NCI-H128 (cell line): ENCODE results near the gene ZNF740.

ENCODE experiments used
- DNase-seq: peaks from one replicate; lab custom pipeline; 2025; ENCODE audit not compliant: unreplicated experiment; lab: John Stamatoyannopoulos, UW

Gene ZNF740

GRCh38 chr12:53225635-53226424 lies 45.3 kb downstream of the ZNF740 start:
- no peak for DNase-seq

DNA sequence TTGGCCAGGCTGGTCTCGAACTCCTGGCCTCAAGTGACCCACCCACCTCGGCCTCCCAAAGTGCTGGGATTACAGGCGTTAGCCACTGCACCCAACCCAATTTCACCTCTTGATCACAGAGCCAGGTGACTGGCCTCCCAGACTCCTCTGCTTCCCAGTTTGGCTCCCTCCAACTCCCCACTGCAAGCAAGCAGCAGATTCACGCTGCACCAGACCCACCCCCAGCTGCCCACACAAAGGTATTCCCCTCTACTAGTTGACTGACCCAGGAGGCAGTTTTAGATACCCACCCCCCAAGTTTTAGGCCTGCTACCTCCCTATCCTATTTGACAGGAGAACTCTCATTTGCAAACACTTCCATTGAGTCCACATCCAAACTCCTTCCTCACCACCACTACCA lies 46.3 kb downstream of the ZNF740 start:
- no peak for DNase-seq

- DNase-seq, result no peak
Observed at GRCh38 chr12:53227341-53227740, 46.8 kb downstream of the ZNF740 start.

DNA sequence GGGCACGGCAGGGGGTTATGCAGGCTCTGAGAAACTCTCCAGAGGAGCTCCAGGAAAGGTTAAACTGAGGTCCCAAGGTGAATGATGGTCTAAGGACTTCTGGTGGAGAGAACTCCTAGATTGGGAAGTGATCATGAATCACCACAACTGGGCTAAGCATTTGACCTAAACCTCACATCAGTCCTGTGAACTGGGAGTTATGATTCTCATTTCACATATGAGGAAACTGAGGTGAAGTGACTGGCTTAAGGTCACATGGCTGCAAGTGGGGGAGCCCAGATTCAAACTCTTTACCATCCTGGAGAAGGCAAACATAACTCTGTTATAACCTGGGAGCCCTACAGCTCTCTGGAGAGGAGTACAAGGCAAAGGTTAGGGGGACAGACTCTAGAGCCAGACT lies 47.3 kb downstream of the ZNF740 start:
- no peak for DNase-seq

- DNase-seq, result no peak
Observed at GRCh38 chr12:53229454-53229853, 48.9 kb downstream of the ZNF740 start.

- no peak for DNase-seq
Observed at GRCh38 chr12:53230108-53230845, 49.8 kb downstream of the ZNF740 start.

DNA sequence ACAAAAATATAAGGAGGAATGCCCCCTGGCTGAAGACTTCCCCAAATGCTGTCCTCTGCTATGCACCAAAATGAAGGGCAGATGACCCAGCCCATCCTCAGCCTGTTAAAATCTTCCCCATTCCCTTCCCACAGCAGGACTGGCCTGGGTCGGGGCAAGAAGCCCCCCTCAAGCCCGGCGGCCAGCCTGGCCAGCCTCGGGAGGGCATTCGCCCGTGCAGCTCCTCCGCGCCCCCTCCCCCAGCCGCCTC lies 51.1 kb downstream of the ZNF740 start:
- no peak for DNase-seq

DNA sequence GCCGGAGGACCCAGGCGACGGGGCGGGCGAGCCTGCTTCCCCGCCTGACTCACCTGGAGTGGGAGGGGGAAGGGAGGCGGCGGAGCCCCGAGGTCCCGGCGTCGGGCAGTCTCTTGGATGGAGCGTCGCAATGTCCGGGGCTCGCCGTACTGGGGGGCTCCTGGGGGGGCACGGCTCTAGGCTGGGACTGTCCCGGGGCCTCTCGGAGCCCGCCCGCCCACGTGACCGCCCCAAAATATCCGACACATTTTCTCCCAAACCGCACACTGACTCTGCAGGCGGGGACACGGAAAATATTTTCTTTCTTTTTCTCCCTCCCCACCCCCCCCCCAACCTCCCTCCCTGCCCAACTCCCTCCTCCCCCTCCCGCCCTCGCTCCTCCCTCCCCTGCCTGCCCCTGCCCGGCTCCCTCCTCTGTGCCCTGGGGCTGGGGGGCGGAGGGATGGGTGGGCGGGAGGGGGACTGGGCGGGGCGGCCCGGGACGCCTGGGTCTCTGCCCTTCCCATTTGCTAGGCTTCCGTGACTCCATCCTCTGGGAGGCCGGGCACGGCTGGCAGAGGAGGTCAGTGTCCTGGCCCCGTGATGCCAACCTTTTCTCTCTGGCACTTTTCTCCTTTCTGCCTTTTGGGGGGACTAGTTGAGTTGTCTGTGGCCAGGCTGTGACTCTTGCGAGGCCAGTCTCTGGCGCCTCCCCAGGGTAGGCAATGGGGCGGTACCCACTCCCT lies 51.6 kb downstream of the ZNF740 start, which contains the start of gene RARG:
TSS of gene RARG (minus strand) at position 289 of the 725 bp plus-strand sequence. CDS start 4,664 bp downstream, outside the sequence.
- DNase-seq, result no peak

DNA sequence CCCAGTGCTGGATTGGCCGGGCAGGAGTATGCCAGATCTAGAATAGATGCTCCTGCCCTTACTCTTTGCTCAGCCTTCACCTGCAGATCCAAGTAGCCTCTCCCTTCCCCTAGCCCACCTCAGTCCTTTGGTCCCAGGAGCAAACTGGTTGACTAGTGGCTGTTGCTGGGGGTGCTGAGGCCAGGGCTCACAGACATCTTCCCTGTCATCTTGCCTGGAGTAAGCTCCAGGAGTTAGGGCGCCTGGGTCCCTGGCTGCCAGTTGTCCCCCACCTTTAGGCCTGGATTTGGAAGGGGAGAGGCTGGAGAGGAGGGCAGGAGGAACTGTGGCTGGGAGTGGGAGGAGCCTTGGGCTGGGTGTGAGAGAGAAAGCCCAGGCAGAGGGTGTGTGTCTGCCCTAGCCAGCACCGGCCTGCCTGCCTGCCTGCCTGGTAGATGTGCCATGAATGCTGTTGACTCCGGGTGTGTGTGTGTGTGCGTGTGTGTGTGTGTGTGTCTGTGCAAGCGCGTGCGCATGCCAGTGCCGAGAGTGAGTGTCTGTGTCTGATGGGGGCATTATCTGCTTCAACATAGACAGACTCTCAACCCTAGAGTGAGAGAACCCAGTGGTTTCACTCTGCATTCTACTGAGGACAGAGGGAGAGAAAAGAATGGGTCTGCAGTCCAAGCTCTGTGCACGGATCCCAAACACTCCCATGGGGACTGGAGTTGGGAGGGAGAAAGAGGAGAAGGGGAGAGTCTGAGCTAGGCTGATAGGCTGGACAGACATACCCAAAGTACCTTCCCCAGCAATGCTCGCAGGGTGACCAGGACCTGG lies 52.3 kb downstream of the ZNF740 start:
- DNase-seq, result no peak

DNA sequence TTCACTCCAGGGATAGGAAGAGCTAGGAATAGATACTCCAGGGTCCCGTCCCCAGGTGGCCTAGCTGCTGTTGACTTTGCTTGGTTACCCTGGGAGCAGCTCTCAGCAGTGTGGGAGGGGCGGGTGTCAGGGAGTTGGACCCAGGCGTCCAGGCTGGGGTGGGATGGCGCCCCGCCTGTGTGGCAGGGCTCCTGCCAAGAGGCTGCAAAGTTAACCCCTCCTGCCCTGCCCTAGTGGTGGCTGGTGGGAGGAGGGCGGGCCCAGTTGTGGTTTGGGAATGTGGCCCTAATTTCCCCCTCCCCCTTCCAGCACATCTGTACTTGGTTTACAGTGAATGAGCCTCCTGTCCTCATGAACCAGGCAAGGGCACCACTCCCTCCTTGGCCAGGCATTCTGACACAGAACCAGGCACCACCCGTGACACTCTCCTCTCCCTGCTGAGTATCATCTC lies 53.2 kb downstream of the ZNF740 start:
- no peak for DNase-seq

- no peak for DNase-seq
Observed at GRCh38 chr12:53234271-53234914, 53.9 kb downstream of the ZNF740 start.

- DNase-seq, result no peak
Observed at GRCh38 chr12:53235164-53235563, 54.6 kb downstream of the ZNF740 start.

GRCh38 chr12:53235742-53236442 lies 55.4 kb downstream of the ZNF740 start:
- no peak for DNase-seq

DNA sequence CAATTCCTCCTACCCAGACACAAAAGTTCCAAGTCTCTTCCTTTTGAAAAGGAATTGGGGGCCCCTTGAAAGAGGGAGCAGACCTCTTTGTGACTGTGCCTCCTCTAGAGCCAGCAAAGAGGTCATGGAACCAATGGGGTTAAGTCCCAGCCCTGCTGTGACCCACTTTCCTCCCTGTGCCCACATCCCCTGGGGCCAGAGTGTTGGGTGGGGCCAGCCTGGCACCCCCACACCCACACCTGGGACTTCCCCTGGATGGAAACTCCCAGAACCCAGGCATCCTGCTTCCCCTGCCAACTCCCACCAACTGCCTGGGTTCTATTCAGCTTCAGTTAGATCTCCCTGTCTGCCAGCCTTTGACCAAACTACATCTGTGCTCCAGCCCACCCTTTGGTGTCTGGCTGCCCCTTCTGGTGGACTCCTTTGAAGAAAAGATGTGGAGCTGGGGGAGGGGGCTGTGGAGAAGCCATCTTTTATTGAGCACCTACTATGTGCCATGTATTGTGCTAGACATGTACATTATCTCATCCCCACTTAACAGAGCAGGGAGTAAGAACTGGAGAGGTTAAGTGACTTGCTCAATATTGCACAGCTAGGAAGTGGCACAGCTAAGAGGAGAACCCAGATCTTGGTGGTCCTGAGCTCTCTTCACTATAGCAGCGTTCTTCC lies 56.1 kb downstream of the ZNF740 start:
- no peak for DNase-seq

DNA sequence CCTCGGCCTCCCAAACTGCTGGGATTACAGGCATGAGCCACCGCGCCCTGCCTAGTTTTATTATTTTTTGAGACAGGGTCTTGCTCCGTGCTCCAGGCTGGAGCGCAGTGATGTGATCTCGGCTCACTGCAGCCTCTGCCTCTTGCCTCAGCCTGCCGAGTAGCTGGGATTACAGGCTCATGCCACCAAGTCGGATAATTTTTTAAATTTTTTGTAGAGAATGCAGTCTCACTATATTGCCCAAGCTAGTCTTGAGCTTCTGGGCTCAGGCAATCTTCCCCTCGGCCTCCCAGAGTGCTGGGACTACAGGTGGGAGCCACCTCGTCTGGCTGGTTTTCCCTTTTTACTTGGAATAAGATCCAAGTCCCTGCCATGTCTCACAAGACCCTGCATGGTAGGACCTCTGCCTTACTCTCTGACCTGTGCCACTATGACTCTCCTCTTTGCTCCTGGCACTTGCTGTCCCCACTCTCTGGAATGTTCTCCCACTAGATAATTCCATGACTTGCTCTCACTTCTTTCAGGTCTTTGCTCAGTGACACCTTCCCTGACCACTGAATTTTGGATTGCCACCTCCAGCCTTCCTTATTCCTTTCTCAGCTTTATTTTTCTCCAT lies 59.2 kb downstream of the ZNF740 start:
- no peak for DNase-seq

GRCh38 chr12:53241623-53242412 lies 61.3 kb downstream of the ZNF740 start:
- no peak for DNase-seq

GRCh38 chr12:53244337-53244736 lies 63.8 kb downstream of the ZNF740 start:
- no peak for DNase-seq
